NCI-H510A treated with DMSO at 0.1 percent for 48 hours (cell line): ENCODE results near the gene MKLN1.

Experiments
- DNase-seq: peaks from one replicate; lab custom pipeline; 2025; lab: John Stamatoyannopoulos, UW

MKLN1 gene

GRCh38 chr7:131354390-131354789, 26.7 kb downstream of the MKLN1 start:
- no peak for DNase-seq

DNA sequence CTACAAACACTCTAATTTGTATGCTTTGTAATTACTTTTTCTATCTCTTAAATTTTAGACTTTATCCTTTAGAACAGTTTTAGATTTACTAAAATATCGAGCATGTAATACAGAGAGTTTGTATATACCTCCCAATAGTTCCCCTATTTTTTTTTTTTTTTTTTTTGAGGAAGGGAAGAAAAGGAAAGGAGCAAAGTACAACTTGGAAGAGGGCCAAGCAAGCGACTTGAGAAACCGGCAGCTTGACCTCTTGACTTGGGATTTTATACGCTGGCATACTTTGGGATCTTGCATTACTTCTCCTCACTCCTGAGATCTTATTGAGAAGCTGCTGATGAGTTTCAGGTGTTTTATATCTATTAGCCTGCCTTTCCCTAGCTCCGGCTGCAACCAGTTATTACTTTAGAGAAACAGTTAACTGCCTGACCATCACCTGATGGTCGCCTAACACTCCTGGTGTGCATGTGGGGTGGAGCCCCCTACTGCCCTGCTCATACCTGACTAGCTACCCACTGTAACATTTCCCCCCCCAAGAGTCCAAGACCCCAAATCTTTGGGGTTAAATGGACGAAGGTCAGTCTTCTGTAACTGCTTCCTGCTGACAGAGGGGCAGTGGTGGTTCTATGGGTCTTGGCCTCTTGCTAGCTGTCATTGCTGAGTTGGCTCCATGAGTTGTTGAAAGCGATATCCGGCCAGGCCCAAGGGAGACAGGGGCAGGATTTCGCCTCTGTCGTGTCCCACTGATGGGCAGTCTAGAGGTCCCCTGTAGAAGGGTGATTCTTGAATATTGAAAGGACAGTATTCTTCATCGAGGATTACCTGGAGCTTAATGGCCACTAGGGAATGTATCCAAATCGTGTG, 28.5 kb downstream of the MKLN1 start:
- no peak for DNase-seq

DNA sequence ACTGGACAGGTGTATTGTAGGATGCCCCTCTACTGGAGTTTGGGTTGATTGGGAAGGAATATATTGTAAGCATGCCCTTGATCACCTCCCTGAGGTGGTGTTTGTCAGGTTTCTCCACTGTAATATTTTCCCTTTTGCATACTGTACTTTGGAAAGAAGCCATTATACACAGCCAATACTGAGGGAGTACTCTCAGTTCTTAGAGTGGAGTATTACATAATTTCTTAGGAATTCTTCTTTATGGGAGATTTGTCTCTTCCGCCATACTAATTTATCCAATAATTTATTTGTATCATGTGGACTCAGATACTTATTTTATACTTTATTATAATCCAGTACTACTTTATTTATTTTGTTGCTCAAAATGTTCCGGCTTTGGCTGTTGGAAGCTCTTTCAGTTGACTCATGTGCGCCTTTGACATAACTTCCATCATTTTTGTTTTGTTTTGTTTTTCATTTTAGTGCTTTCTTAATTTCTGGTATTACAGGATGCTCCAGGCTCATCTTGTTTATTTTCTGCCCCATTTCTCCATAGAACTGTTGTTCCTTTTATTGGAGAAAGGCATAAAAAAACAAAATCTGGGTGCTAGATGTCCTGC, 29.7 kb downstream of the MKLN1 start:
- no peak for DNase-seq

- no peak for DNase-seq
Measured at GRCh38 chr7:131358636-131359035, 31.0 kb downstream of the MKLN1 start.

DNA sequence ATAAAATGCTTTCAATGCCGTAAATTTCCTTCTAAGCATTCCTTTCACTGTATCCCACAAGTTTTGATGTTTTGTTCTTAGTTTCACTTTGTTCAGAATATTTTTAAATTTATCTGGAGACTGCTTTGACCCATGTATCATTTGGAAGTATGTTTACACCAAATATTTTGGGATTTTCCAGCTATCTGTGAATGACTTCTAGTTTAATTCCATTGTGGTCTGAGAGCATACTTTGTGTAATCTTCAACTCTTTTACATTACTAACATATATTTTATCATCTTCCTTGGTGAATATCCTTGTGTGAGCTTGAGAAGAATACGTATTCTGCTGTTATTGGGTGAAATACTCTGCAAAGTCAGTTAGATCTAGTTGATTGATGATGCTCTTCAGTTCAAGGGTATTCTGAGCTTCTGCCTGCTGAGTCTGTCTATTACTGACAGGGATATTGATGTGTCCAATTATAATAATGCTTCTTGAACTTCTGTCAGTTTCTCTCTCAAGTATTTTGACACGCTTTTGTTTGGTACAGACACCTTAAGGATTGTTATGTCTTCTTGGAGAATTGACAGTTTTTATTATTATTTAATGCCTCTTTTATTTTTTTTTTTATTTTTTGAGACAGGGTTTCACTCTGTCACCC, 31.6 kb downstream of the MKLN1 start:
- DNase-seq = no peak

DNA sequence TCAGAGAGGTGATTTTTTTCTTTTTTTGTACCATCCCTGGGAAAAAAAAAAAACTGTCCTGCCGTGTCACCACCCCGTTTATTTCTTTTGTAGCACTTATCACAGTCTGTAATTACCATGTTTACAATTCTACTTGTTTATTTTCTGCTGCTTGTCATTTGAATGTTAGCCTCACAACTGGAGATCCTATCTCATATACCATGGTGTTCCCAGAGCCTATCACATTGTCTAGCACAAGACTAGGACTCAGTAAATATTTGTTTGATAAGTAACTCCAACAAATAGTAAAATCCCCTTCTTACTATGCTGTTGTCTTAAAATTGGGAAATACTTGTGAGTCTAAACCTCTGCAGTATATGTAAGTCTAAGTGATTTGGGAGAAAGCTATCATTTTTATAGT, 36.0 kb downstream of the MKLN1 start:
- DNase-seq = no peak

- DNase-seq = no peak
Measured at GRCh38 chr7:131364767-131365344, 37.2 kb downstream of the MKLN1 start.

DNA sequence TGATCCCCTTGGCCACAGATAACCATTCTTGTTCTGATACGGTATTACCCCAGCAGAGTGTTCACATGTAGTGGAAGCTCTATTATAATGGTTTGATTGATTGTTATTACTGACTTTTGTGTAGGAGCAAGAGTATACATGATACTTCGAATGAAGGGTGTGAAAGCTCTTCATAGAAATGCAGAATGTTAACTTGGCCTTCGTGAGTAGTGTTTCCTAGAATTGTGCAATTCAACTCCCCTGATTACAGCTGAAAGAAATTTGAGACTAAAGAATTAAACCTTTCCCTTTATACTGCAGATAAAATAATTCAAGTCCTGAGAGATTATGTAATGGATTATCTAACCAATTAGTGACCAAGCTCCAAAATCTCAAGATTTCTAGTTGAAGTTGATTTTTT, 38.2 kb downstream of the MKLN1 start:
- no peak for DNase-seq

DNA sequence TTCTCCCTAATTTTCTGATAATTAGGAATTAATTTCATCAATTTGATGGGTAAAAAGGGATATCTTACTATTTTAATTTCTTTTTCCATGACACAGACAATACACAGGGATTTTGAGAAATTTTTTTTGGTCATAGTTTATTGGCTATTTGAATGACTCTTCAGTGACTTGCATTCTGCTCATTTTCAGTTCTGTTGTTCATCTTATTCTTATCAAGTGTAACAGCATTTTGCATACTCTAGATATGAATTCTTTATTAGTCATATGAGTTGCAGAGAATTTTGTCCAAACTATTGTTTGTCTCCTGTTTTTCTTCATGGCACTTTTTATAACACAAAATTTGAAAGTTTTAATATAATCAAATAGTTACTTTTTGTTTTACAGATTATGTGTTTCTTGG, 41.7 kb downstream of the MKLN1 start:
- no peak for DNase-seq

- DNase-seq = no peak
Measured at GRCh38 chr7:131370523-131370968, 42.9 kb downstream of the MKLN1 start.

DNA sequence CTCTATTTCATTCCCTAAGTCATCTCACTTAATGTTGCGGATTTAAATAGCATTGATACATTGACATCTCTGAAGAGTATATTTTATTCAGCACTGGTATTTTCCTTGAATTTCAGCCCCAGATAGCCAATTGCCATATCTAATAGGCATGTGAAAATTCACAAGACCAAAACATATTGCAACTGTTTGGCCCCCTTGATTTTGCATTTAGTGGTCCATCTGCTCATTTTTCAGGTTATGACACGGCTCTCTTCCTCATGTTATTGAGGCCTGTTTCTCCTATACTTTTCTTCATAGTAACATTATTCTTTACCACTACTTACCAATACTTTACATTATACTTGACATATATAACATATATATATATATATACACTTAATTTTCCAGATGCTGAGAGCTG, 43.7 kb downstream of the MKLN1 start:
- DNase-seq = no peak

GRCh38 chr7:131372554-131372953, 44.9 kb downstream of the MKLN1 start:
- DNase-seq = no peak

DNA sequence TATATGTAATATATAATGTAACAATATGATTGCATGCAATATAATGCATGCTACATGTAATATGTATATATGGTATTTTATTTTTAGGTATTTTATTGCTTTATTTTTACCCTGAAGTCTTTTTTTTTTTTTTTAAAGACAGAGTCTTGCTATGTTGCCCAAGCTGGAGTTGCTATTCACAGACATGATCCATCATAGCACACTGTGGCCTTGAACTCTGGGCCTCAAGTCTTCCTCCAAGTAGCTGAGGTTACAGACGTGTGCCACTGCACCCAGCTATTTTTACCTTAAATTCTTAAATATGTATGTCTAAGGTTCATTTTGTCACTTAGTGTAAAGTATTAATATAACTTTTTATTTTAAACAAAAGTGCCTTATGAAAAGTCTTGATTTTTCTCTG, 47.1 kb downstream of the MKLN1 start:
- no peak for DNase-seq

GRCh38 chr7:131381069-131381838, 53.6 kb downstream of the MKLN1 start:
- no peak for DNase-seq

DNA sequence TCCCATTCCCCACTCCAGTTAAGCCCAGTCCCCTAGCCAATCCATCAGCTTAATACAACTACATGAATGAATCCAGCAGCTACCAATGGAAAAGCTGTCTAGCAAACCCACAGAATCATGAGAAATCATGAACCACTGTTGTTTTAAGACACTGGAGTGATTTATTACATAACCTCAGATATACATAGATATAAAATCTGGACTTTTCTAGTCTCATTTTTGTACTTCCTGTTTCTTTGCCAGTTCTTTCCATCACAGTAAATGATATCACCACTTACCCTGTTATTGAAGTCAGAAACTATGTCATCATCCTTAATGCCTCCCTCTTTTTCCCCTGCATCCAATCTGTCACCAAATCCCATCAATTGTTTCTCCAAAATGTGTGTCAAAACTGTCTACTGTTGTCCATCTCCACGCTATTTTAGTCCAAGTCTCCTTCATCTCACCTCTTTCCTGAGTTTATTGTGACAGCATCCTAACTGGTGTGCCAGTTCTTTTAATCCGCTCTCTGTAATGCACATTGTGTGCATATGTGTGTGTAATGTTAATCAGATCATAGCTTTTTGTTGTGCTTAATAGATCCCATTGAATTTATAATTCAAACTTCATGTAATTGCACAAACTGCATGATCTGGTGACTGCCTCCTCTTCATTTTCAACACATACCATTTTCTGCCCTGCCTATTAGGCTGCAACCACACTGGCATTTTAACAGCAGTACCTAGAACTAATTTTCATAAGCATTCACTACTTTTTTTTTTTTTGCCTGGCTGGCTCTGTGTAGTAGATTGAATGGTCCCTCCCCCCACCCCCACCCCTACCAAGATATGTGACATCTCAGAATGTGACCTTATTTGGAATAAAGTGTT, 56.0 kb downstream of the MKLN1 start:
- DNase-seq = no peak

DNA sequence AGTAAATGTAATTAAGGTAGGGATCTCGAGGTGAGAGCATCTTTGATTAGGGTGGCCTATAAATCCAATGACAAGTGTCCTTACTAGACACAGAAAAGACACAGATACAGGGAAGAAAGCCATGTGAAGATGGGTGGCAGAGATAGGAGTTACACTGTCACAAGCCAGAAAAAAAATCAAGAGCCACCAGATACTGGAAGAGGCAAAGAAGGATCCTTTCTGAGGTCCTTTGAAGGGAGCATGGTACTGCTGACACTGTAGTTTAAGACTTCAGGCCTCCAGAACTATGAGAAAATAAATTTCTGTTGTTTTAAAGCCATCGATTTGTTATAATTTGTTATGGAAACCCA, 56.6 kb downstream of the MKLN1 start:
- DNase-seq = no peak

DNA sequence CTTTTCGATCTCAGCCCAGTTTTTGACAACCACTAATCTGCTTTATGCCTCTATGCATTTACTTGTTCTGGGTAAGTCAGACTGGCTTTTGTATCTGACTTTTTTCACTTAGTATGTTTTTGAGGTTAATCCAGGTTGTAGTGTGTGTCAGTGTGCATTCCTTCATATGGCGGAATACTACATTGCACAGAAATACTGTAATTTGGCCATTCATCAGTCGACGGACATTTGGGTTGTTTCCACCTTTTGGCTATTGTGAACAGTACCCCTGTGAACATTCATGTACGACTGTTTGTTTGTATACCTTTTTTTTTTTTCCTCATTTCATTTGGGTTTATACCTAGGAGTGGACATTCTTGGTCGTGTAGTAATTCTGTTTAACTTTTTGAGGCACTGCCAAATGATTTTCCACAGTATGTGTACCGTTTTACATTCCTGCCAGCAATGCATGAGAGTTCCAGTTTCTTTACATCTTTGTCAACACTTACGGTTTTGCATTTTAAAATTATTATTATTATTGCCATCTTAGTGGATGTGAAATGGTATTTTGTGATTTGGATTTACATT, 57.4 kb downstream of the MKLN1 start:
- no peak for DNase-seq

GRCh38 chr7:131388126-131388525, 60.5 kb downstream of the MKLN1 start:
- no peak for DNase-seq

DNA sequence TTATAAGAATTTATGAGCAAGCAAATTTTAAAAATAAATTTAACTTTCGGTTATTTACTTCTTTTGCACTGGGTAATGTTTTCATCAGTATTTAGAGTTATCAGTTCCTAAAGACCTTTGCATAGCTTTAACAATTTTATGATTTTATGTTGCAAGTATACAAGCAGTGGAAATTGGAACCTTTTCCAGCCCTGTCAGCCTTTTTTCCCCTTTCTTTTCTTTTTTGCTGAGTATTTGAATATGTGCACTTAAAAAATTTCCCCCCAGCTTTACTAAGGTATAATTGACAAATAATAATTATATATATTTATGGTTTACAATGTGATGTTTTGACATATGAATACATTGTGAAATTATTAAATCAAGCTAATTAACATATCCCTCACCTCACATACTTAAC, 62.6 kb downstream of the MKLN1 start:
- no peak for DNase-seq

DNA sequence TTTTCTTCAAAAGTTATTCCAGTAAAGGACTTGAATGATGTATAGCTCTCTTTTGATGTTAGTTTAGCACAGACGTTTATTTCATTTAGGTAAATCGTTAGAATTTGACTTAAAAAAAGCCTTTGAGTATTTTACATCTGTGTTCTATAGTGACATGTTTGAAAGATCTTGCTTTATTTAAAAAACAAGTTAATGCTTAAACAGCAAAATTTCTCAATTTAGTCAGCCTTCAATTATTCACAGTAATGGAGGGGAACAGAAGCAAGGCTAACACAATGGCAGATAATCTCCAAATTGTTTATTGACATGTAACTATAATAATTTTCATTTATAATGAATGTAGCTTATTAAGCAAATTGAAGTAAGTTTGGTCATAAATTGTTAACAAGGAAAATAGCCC, 63.5 kb downstream of the MKLN1 start:
- no peak for DNase-seq

DNA sequence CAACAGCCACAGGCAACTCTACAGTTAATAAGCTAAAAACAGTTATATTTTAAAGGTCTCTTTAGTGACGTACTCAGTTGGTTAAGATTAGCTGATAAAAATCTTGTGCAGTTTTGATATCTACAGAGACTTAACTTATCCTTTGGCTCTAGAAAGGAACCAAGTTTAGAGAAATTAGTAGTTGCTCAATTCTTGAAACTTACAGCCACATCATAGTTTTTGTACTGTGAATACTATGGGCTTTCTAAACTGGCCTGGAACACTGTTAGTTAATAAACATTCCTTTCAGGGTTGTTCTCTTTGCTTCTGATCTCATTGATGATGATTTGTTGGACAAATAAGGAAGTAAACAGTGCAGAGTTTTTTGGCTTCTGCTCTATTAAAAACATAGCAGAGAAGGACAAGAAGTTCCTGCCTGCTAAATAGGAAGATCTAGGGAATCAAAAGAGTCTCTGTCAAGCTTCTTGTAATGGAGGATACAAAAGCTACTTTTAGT, 73.1 kb downstream of the MKLN1 start:
- DNase-seq = no peak
